Measurements from ENCODE around the gene WDFY4.

Gene WDFY4

GRCh38 chr10:48883701-48884100, 199.0 kb downstream of the WDFY4 start:
- no peak overlapping the region for H3K27ac ChIP-seq (ENCODE audit: extremely low read depth, low read depth, low read length)
- H3K36me3 ChIP-seq (ENCODE audit: control insufficient read depth in 2 of 2, insufficient read depth in 1 of 2, low read length in 2 of 2): no peaks in the 10 kb centered on the region
- H3K4me3 ChIP-seq (ENCODE audit: low read depth, low read length): no peak overlapping the region
- TF ChIP-seq ZNF792 (tag by site-specific recombination; IDR thresholded peaks at IDR 0.05): no peak
- no peak for TF ChIP-seq PRDM10 (tag by site-specific recombination; IDR thresholded peaks at IDR 0.05)
- no peak for TF ChIP-seq ZNF555 (tag by site-specific recombination; conservative IDR thresholded peaks at IDR 0.05)
- TF ChIP-seq ZNF221 (tag by site-specific recombination; IDR thresholded peaks at IDR 0.05; ENCODE audit: borderline replicate concordance): no peak
- no peak for TF ChIP-seq ZNF18 (tag by site-specific recombination; IDR thresholded peaks at IDR 0.05)
- TF ChIP-seq ZNF112 (tag by site-specific recombination; IDR thresholded peaks at IDR 0.05): no peak
- no peaks in the 10 kb centered on the region for H3K9me3 ChIP-seq (ENCODE audit: control insufficient read depth, insufficient read depth, low read depth, low read length)
- H3K4me1 ChIP-seq (ENCODE audit: control insufficient read depth, insufficient read depth, low read length): no peaks in the 10 kb centered on the region
- CTCF ChIA-PET: interaction anchor here (0.7 to 2.4 kb wide), 5 partner anchors 11 to 629 kb away, joined by 3 to 7 read pairs (median 4); no protein-coding TSS in a partner anchor
- POLR2A ChIA-PET: no interaction called here

- Histone ChIP-seq H3K9me3 (ENCODE audit: control insufficient read depth, insufficient read depth, low read depth, low read length) (no peaks in the 10 kb centered on the region), H3K36me3 (ENCODE audit: control insufficient read depth in 2 of 2, insufficient read depth in 1 of 2, low read length in 2 of 2) (no peaks in the 10 kb centered on the region), H3K27ac (ENCODE audit: extremely low read depth, low read depth, low read length) (no peak overlapping the region), H3K4me3 (ENCODE audit: low read depth, low read length) (no peak overlapping the region), H3K4me1 (ENCODE audit: control insufficient read depth, insufficient read depth, low read length) (no peaks in the 10 kb centered on the region)
- CTCF ChIA-PET: interaction anchor here (0.8 to 2.4 kb wide), 5 partner anchors 11 to 628 kb away, joined by 3 to 7 read pairs (median 4); no protein-coding TSS in a partner anchor
- TF ChIP-seq ZBTB49 (tag by site-specific recombination; IDR thresholded peaks at IDR 0.05; ENCODE audit: low read depth) (no peak), ZNF529 (tag by site-specific recombination; IDR thresholded peaks at IDR 0.05; ENCODE audit: insufficient replicate concordance) (no peak), ZNF138 (tag by site-specific recombination; IDR thresholded peaks at IDR 0.05; ENCODE audit: borderline replicate concordance) (no peak), ZNF155 (tag by site-specific recombination; IDR thresholded peaks at IDR 0.05) (no peak), BCL11A (tag by site-specific recombination; IDR thresholded peaks at IDR 0.05; ENCODE audit: low read depth) (no peak), ZNF354C (tag by site-specific recombination; IDR thresholded peaks at IDR 0.05; ENCODE audit: borderline replicate concordance, low read depth) (no peak), ZNF184 (tag by site-specific recombination; IDR thresholded peaks at IDR 0.05) (no peak), ZIC2 (tag by site-specific recombination; IDR thresholded peaks at IDR 0.05) (no peak), ZNF473 (tag by site-specific recombination; IDR thresholded peaks at IDR 0.05) (no peak), KLF8 (tag by site-specific recombination; IDR thresholded peaks at IDR 0.05) (no peak)
- POLR2A ChIA-PET: no interaction called here
Measured at GRCh38 chr10:48884179-48885045, 199.7 kb downstream of the WDFY4 start.

All from HEK293 (cell line).